HL-60/S4 treated with phorbol 12-myristate 13-acetate at 8.2 ng/mL for 4 days and 3 days (cell line): ENCODE measurements around the gene PDGFC.
"Not testable (repeated sequence)": the region's sequence is repeated elsewhere in the genome, so short reads cannot be mapped to it uniquely, and the experiment has no call there.

Source experiments
- in situ Hi-C: fragments of 300-500 bp; cut with MboI; formaldehyde crosslinking; loops from 2 replicates; pipeline ENCODE4 v1.15.0; 2022; ENCODE audit warnings: low sequenced_read_pairs

Gene PDGFC

DNA sequence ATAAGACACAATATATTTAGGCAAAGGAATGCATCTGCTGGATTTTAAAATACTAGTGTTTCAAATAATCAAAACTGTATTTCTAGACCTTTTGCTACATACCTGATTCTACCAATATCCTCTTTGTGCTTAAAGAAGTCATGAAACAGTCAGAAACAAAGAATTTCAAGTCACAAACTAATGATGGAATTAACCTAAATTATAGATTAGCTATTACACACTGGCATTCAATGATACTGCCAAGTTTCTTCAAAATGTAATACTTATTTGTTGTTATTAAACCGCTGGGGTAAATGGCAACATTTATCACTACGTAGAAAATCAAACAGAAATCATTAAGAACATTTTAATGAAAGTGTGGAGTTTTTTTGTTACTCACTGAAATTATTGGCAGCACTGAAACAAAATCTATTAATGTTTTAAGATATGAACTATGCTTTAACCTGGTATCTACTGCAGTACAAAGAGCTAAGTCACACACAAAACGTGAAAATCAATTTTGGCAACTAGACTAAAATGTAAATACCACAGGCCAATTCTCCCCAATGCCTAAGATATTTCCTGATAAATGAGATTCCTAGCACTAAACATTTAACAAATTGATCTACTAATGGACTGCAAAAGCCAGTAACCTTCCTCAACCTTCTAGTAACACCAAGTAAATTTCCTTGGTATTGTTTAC, 19.4 kb downstream of the PDGFC start:
- in situ Hi-C loops: no loop called here

DNA sequence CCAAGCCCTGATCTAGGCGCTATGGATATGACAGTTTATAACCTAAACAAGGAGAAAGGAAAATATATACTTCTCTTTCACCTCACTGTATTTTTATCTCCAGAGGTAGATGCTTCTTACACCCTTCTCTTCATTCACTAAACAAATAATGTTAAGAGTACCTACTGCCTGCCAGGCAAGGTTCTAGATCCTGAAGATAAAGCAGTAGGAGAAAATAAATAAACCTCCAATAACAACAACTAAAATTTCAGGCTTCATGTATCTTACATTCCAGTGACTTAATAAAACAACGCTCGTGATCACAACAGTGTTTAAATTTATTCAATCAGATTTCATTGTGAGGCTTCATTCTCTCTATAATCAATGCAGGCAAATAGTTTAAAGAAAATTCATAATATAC, 20.7 kb downstream of the PDGFC start:
- in situ Hi-C loops: no loop called here

DNA sequence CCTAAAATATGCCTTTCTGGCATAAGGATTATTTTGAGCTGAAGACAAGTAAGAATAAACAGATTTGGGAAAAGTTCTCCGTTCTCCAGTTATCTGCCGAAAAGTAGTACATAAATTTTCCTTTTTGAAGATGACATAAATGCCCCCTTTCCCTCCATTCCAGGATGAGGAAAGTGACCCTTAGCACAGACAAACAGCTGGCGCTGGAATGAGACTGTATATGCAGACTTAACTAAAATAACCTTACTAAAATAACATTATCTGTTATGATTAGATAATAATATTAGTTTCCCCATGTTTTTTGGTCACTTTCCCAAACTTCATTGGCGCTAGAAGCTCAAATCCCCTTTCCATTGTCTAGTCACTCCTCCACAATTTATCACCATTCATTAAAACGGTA, 21.5 kb downstream of the PDGFC start:
- in situ Hi-C loops: no loop called here

DNA sequence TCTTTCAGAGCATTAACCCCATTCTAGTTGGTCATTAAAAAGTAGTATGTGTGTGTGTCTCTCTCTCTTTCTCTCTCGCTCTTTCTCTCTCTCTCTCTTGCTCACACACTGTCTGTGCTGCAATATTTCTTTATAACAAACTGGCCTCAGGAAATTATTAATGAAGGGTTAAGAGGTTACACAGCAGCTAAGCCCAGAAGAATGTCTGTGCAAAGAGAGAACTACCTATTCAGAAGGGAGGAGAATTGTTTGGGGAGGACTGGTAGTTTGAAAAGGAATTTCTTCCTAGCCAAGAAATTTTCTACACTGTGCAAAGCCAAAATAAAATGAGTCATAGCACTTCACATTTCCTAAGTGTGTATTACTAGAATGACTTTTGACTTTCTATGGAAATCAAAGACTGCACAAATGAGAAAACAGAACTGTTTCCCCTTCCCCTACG, 22.2 kb downstream of the PDGFC start:
- in situ Hi-C loops: no loop called here

DNA sequence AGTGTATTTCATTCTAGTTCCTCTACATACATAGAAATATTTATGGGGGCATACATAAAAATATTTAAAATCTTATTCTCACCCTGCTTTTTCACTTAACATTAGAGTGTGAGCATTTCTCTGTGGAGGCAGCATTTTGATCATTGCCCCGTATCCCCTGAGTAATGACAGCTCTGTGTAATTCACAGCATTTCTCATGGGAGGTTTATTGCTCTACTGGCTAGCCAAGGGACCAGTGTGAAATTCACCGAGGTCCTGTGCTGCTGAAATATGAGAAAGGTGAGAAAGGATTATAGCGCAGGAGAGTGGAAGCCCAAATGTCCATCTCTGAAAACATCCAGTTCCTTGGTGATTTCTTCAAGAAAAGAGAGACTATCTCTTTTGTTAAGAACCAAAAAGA, 22.9 kb downstream of the PDGFC start:
- in situ Hi-C loops: no loop called here

DNA sequence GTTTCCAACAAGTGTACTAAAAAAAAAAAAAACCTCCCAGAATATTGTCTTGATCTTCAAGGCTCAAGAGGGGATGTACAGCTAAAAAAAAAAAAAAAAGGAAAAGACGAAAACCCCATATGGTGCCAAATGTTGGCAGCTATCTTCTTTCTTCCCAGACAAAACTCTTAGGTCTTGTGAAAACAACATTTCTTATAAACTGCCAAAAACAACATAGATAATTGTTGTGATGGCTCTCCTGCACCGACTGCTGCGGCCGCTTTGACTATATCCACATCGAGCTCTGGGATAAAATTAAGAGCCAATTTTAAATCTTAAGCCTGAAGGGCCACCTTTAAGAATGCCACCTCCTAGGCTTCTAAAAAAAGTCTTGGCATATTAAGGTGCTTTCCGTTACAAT, 23.5 kb downstream of the PDGFC start:
- in situ Hi-C loops: no loop called here

DNA sequence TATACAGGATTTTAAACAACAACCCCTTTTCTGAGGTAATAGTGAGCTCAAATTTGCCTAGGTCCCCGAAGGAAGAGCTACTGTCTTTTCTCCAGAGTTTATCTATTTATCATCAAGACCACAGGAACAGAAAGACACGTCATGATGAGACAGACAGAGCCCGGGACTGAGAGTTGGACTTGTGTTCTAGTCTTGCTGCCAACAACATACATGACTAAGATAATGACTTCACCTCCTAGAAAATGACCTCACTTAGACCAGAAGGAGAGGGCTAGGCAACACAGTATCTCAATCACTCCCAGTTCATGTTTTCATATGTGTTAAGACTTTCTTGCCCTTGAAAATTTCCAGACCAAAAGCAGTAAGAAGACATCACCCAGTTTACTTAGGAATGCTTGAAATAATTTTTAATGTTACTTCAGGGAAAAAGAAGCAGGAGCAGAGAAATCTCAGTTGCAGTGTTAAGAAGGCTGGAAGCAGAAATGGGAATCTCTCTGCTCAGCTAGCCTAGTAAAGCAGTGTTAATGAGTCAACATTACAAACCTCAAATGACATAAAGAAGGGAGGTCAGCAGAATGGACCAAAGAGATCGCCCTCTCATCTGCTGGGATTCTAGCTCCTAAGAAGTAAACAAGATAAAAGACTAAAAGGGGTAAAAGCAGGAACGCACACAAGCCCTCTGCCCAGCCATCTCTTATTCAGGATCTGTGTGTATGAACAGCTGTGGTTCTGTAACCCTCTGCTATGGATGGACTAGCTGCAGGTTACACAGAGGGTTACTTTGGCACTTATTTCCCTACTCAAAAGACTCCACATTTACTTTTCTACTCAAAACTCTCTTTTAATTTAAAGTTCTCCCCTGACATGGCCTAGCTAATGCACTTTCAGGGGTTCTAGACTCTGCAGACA, 24.8 kb downstream of the PDGFC start:
- in situ Hi-C loops: no loop called here

DNA sequence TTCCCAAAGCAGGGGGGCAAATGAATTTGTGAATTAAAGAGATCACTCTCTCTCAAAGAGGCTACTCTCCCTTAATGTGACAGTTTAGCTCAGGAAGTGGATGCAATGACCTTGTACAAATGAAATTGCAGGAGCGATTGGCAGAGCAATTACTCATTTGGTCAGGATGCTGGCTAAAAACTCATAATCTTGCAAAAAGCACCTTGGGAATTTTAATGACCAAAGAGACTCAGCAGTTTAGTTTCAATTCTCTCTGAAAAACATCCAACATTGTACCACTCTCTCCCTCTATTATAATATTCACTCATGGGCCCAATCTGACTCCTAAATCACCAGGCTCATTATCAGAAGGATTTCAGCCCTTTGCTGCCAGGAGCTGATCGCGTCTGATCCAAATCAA, 26.1 kb downstream of the PDGFC start:
- in situ Hi-C loops: no loop called here

DNA sequence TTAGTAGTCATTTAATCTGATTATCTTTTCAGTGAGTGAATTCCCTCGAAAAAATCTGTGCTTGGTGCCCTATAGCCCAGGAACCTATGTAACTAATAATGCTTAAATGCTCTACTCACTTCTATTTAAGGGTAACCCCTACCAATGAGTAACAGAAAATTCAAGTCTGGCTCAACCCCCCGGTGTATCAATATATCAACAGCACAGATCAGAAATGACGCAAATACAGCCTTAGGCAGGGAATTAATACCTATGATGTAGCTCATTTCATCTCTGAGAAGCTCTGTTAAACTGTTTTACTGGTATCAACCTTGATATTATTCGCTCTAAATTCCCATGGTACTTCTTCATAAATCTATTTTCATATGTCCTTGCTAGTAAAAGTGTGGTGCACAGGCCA, 28.6 kb downstream of the PDGFC start:
- in situ Hi-C loops: no loop called here

DNA sequence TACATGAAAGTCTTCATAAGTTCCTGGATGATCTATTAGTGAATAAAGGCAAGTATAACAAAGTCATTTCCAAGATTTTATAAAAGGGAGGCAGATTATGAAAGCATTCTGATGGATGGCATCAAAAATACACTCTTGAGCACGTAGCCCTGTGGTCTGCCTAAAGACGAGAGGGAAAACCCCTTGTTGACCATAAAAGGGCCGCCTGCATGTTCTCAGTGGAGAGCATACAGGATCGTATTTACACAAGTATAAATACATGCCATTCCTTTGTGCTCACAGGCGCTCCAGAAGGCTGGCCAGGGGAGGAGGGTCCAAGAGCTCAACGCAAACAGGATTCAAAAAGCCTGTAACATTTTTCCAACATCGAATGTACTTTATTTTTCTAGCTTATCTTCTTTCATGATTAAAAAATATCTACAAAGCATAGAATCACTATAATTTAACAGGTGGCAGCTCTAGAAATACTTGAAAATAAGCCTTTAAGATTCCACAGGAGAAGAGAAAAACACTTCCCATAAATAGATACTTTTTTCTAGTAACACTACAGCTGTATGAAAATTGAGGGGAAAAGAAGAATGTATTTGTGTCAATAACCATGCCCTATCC, 29.6 kb downstream of the PDGFC start:
- in situ Hi-C loops: no loop called here

DNA sequence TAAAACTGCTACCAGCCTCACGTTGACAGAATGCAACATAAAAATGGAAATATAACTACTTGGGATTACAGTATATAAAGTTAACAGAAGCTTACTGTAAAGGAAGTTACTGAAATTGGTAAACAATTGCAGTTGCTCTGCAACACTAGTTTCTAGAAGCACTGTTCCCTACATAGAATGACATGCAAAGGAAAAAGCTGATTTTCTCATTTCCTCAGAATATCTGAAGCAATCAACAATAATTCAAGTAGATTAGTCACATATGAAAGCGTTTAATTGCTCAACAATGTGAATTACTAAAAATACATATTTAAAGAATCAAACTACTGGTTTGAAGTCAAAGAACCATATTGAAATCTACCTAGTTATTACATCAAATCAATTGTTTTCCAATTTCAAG, 31.8 kb downstream of the PDGFC start:
- in situ Hi-C loops: no loop called here

DNA sequence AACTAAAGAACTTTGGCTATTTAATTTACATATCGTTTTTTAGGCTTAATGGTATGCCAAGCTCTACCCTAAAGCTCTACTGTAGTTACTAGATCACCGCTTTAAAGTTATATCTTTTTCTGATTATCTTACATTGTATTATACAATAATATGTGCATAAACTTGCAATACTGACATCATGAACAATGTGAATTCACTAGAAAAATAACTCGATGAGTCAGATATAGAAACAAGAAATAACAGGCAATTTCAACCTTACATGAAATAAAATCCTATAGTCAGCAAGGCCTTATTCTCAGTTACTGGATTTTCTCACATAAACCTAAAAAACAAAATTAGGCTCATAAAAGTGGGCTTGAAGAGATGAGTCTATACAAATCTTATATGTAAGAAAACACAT, 32.5 kb downstream of the PDGFC start:
- in situ Hi-C loops: no loop called here

DNA sequence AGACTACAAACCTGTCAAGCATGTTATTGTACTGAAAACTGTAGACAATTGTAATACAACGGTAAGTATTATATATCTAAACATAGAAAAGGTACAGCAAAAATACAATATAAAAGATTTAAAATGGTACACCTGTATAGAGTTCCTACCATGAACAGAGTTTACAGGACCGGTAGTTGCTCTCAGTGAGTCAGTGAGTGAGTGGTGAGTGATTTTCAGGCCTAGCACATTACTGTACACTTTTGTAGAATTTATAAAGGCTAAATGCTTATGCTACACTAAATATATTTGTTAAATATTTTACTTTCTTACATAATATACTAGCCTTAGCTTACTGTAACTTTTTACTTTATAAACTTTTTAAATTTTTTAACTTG, 37.4 kb downstream of the PDGFC start:
- in situ Hi-C loops: no loop called here

DNA sequence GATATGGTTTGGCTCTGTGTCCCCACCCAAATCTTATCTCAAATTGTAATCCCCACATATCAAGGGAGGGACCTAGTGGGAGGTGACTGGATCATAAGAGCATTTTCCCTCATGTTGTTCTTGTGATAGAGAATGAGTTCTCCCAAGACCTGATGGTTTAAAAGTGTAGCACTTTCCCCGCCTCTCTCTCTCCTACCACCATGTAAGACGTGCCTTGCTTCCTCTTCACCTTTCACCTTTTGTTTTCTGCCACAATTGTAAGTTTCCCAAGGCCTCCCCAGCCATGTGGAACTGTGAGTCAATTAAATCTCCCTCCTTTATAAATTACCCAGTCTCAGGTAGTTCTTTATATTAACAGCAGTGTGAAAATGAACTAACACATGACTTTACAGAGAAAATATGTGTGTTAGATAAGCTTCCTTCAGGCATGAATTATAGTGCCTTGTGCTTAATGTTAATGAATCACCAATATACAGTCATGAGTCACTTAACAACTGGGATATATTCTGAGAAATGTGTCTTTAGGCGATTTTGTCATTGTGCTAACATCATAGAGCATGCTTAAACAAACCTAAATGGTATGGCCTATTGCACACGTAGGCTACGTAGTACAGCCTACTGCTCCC, 37.9 kb downstream of the PDGFC start:
- in situ Hi-C loops: no loop called here

DNA sequence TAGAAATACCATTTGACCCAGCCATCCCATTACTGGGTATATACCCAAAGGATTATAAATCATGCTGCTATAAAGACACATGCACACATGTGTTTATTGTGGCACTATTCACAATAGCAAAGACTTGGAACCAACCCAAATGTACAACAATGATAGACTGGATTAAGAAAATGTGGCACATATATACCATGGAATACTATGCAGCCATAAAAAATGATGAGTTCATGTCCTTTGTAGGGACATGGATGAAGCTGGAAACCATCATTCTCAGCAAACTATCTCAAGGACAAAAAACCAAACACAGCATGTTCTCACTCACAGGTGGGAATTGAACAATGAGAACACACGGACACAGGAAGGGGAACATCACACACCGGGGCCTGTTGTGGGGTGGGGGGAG, 39.2 kb downstream of the PDGFC start:
- in situ Hi-C loops: not testable (repeated sequence)

DNA sequence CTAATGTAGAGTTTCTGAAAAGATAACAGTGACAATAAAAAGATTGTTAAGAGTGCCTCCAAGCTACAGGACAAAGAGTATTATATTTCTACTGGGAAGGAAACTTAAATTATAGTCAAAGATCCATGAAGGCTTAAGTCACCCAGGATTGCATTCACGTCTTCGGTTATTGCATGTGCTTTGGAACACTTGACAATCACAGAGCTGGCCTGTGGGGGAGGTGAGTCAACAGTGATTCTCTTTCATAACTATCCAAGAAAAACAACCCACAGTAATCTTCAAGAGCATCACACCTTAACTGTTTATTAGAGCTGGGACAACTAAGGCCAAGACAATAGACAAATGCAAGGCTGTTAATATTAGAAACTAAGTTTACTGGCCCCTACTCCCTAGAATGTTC, 40.3 kb downstream of the PDGFC start:
- in situ Hi-C loops: no loop called here

DNA sequence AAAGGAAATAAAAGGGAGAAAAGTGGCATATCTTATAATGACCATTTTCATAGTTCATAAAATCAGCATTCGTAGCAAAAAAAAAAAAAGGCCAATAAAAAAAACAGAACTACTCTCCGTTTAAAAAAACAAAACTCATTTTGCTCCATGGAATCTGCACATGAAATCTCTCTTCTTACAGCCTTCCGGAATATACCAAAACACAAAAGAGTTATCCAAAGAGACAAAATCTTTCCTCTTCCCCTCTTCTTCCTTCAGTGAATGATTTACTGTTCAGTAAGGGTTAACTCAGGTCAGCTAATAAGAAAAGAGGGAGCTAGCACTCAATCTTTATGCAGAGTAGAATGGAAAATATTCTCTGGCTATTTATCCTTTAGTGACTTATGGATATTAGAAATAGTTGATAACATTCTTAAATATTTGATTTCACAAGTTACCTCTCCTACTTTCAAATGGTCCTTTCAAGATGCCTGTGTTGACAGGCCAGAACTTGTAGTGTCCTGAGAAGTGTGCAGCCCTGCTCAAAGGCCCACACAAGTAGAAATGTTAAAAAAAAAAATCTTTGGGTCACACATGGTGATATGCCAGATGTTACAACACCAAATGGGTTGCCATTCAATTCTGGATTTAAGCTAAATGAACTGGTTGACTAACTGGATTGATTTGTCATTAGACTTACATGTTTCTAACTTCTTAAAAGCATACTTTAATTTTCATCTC, 42.1 kb downstream of the PDGFC start:
- in situ Hi-C loops: no loop called here

DNA sequence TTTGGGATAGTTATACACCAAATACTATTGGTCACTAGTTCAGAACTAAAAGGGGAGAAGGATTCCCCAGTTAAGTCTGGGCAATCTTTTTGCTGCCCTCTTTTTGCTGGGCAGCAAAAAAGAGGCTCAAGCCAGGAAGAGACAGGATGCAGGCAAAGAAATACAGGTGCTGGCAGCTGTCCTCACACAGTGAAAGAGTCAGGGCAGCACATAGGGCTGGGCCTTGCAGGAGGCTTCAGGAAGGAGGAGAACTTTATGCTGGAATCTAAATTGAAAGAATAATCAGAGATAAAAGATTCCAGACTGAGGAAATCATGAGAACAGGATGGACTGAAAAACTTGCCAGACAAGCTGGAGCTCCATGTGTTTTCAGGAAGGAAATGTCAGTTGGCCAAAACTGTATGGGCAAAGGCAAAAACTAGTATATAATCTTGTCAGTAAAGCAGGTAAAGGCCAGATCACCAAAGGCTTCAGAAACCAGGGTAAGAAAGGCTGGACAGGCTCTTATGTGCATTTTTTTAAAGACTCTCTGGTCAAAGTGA, 46.8 kb downstream of the PDGFC start:
- in situ Hi-C loops: no loop called here

DNA sequence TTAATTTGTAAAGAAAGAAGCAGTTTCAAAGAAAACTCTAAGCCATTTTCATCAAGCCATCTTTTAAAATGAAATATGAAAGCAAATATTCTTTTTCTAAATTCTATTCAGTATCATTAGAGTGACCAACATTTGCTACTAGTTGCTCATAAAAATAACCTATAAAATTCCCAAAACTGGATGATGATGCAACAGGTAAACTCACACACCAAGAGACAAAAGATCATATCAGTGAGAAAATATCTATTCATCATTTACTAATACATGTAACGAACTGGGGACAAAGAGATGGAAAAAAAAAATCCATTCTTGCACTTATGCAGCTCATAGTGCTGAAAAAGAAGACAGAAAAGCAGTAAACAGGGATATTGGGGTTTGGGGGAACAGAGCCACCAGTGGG, 48.1 kb downstream of the PDGFC start:
- in situ Hi-C loops: no loop called here

DNA sequence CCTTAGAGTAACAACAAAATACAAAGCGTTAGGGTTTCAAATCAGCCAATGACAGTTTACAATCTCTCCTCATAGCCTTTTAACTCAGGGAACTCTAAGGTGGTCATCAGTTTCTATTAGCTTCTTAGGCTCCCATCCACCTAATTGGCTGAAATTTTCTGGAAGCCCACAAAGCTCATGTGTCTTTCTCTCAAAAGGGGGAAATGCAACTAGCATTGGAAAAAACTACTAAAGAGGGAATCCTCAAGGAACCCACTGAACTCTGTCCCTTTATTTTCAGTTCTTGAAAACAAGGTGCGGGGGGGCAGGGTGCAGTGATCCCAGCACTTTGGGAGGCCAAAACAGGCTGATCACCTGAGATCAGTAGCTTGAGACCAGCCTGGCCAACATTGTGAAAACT, 56.4 kb downstream of the PDGFC start:
- in situ Hi-C loops: no loop called here

DNA sequence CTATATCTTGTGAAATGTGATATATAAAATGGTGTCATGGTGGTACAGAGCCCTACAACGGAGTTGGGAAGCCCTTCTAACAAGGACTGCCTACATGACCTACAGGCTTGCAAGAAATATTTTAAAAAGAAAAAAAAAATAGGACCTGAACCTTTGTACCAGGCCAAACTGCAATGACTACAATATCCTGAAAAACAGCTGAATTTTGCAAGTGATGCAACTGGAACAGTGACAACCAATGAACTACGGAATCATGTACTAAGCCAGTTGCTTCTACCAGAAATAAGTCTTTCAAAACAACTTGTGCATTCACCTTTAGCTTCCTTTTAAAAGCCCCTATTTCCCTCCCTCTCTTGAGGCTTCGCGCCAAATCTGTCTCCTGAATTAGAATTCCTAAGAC, 58.4 kb downstream of the PDGFC start:
- in situ Hi-C loops: no loop called here
